Hepatocyte (in vitro differentiated cells): ENCODE measurements around the gene MPDZ. TPM values are rescaled to one million over a fixed set of nuclear protein-coding genes. Genes with fewer than 3 reads are reported as not detected.

Experiments used
- DNase-seq: peaks from one replicate; pipeline ENCODE4 v3.0.0-alpha.2; 2016; ENCODE audit warnings: low spot score
- H2AFZ ChIP-seq: fragments of 200-600 bp; sonication (generic); 2 replicates; pipeline ENCODE4 v1.6.0; 2016; ENCODE audit warnings: antibody characterized with exemption, mild to moderate bottlenecking
- H3K27ac ChIP-seq: fragments of 200-600 bp; sonication (generic); 2 replicates; pipeline ENCODE4 v1.5.1; 2016; ENCODE audit warnings: mild to moderate bottlenecking
- H3K27me3 ChIP-seq: fragments of 200-600 bp; sonication (generic); 2 replicates; pipeline ENCODE4 v1.6.1; 2016
- H3K36me3 ChIP-seq: fragments of 200-600 bp; sonication (generic); replicated peaks from 2 replicates; pipeline ENCODE4 v1.5.1; 2016; ENCODE audit warnings: low read depth; ENCODE audit not compliant: insufficient read depth
- H3K4me1 ChIP-seq: fragments of 200-600 bp; sonication (generic); 2 replicates; pipeline ENCODE4 v1.5.1; 2016; ENCODE audit warnings: mild to moderate bottlenecking, moderate library complexity; ENCODE audit not compliant: insufficient read depth
- H3K4me2 ChIP-seq: fragments of 200-600 bp; sonication (generic); 2 replicates; pipeline ENCODE4 v1.6.0; 2016
- H3K4me3 ChIP-seq: fragments of 200-600 bp; sonication (generic); 2 replicates; pipeline ENCODE4 v1.5.1; 2016; ENCODE audit warnings: mild to moderate bottlenecking
- H3K79me2 ChIP-seq: fragments of 200-600 bp; sonication (generic); 2 replicates; pipeline ENCODE4 v1.6.0; 2017; ENCODE audit warnings: mild to moderate bottlenecking
- H3K9me2 ChIP-seq: fragments of 200-600 bp; sonication (generic); replicated peaks from 2 replicates; pipeline ENCODE4 v1.6.0; 2017; ENCODE audit warnings: mild to moderate bottlenecking; ENCODE audit not compliant: insufficient read depth
- H3K9me3 ChIP-seq: fragments of 200-600 bp; sonication (generic); 2 replicates; pipeline ENCODE4 v1.5.1; 2016; ENCODE audit warnings: low read depth, mild to moderate bottlenecking
- H4K20me1 ChIP-seq: fragments of 200-600 bp; sonication (generic); 2 replicates; pipeline ENCODE4 v1.6.0; 2016; ENCODE audit warnings: mild to moderate bottlenecking; ENCODE audit not compliant: insufficient read depth, poor library complexity, severe bottlenecking
- CTCF ChIP-seq: fragments of 200-600 bp; sonication (generic); IDR thresholded peaks from 2 replicates; pipeline ENCODE4 v1.5.1; 2016; ENCODE audit warnings: antibody characterized with exemption, mild to moderate bottlenecking; ENCODE audit not compliant: poor library complexity
- EZH2 ChIP-seq: fragments of 200-600 bp; sonication (generic); IDR thresholded peaks from 2 replicates; pipeline ENCODE4 v1.6.1; 2016; ENCODE audit warnings: antibody characterized with exemption, mild to moderate bottlenecking, borderline replicate concordance
- EZH2phosphoT487 ChIP-seq: fragments of 200-600 bp; sonication (generic); IDR thresholded peaks from one replicate; pipeline ENCODE4 v1.6.1; 2018; ENCODE audit warnings: antibody characterized with exemption, mild to moderate bottlenecking, low read depth, moderate library complexity; ENCODE audit not compliant: unreplicated experiment, severe bottlenecking
- WGBS: methylation state at CpG from one replicate; pipeline ENCODE4 v1.1.6; 2016; ENCODE audit warnings: low lambda C conversion rate; ENCODE audit errors: missing lambda C conversion rate; 5-methylcytosine and 5-hydroxymethylcytosine counted together
- polyA plus RNA-seq: library from polyadenylated mRNA; unstranded; fragments of >200 nt; fragmentation: Nextera tagmentation; extraction: Ambion mirVana; gene quantifications from 2 replicates; pipeline ENCODE4 v1.2.1, GENCODE V29; 2016
- total RNA-seq: library from RNA; depleted of rRNA; stranded (reverse); fragments of >200 nt; gene quantifications from 2 replicates; pipeline ENCODE4 v1.2.3, GENCODE V29; 2014

MPDZ gene
- total and polyA plus RNA-seq, 2 experiments from 2014 or later = 16.7 to 45.5 TPM

- 87% methylated on average over 4 of the region's 4 CpGs for WGBS
These were observed 38.5 kb upstream of the MPDZ start for GRCh38 chr9:13318027-13318426.

GRCh38 chr9:13296972-13297371 is 17.5 kb upstream of the MPDZ start:
- Histone ChIP-seq H3K9me3 (peaks cover 3% of the 10 kb centered on the region), H3K79me2 (no peaks in the 10 kb centered on the region), H3K4me3 (no peak overlapping the region), H3K27me3 (no peaks in the 10 kb centered on the region), H3K4me1 (no peaks in the 10 kb centered on the region), H2AFZ (no peak overlapping the region), H3K27ac (no peak overlapping the region), H3K4me2 (no peak overlapping the region), H4K20me1 (no peaks in the 10 kb centered on the region), H3K9me2 (no peaks in the 10 kb centered on the region), H3K36me3 (no peaks in the 10 kb centered on the region)
- TF ChIP-seq CTCF (no peak), EZH2phosphoT487 (no peak), EZH2 (no peak)
- 85% methylated on average over 1 of the region's 1 CpG for WGBS
- no peak for DNase-seq

More at GRCh38 chr9:13318027-13318426, 38.5 kb upstream of the MPDZ start:
- TF ChIP-seq EZH2 = no peak
- no peak for TF ChIP-seq EZH2phosphoT487
- TF ChIP-seq CTCF = no peak
- Histone ChIP-seq H2AFZ (no peak overlapping the region), H3K79me2 (no peaks in the 10 kb centered on the region), H3K4me1 (no peaks in the 10 kb centered on the region), H3K27ac (no peak overlapping the region), H3K9me2 (no peaks in the 10 kb centered on the region), H3K4me3 (no peak overlapping the region), H3K27me3 (no peaks in the 10 kb centered on the region), H3K4me2 (no peak overlapping the region), H4K20me1 (no peaks in the 10 kb centered on the region), H3K36me3 (no peaks in the 10 kb centered on the region), H3K9me3 (no peaks in the 10 kb centered on the region)
- no peak for DNase-seq

GRCh38 chr9:13295556-13295955 is 16.1 kb upstream of the MPDZ start:
- H4K20me1 ChIP-seq = no peaks in the 10 kb centered on the region
- H3K79me2 ChIP-seq = no peaks in the 10 kb centered on the region
- no peak overlapping the region for H2AFZ ChIP-seq
- no peak overlapping the region for H3K4me2 ChIP-seq
- TF ChIP-seq EZH2phosphoT487 (no peak), CTCF (no peak)
- no peak overlapping the region for H3K27ac ChIP-seq
- WGBS = 88% methylated on average over 1 of the region's 1 CpG
- H3K9me2 ChIP-seq = no peaks in the 10 kb centered on the region
- no peaks in the 10 kb centered on the region for H3K4me1 ChIP-seq
- H3K36me3 ChIP-seq = no peaks in the 10 kb centered on the region
- no peak overlapping the region for H3K4me3 ChIP-seq
- peaks cover 3% of the 10 kb centered on the region for H3K9me3 ChIP-seq
- no peak for DNase-seq
- H3K27me3 ChIP-seq = no peaks in the 10 kb centered on the region

- Histone ChIP-seq H3K9me3 (peaks cover 3% of the 10 kb centered on the region), H3K79me2 (no peaks in the 10 kb centered on the region), H2AFZ (no peak overlapping the region), H4K20me1 (no peaks in the 10 kb centered on the region), H3K36me3 (no peaks in the 10 kb centered on the region), H3K4me1 (no peaks in the 10 kb centered on the region), H3K27me3 (no peaks in the 10 kb centered on the region), H3K27ac (no peak overlapping the region), H3K4me3 (no peak overlapping the region), H3K9me2 (no peaks in the 10 kb centered on the region), H3K4me2 (no peak overlapping the region)
- WGBS = 40% methylated on average over 2 of the region's 2 CpGs
- TF ChIP-seq EZH2phosphoT487 = no peak
- no peak for TF ChIP-seq EZH2
- TF ChIP-seq CTCF = no peak
- DNase-seq = no peak
These were observed 13.3 kb upstream of the MPDZ start for GRCh38 chr9:13292782-13293181.
